HEK293 (cell line): ENCODE measurements around the gene C2orf76.
"Not testable (repeated sequence)": the region's sequence is repeated elsewhere in the genome, so short reads cannot be mapped to it uniquely, and the experiment has no call there.

Source experiments
- REPIN1 ChIP-seq: fragments of 450-650 bp; formaldehyde crosslinking; IDR thresholded peaks from 2 replicates; pipeline ENCODE4 v1.5.1; 2017; ENCODE audit warnings: missing biosample characterization, missing genetic modification characterization, low read depth
- YY1 ChIP-seq: fragments of 450-650 bp; formaldehyde crosslinking; IDR thresholded peaks from 2 replicates; pipeline ENCODE4 v1.5.1; 2018; ENCODE audit warnings: missing biosample characterization, missing genetic modification characterization
- ZBTB1 ChIP-seq: fragments of 450-650 bp; formaldehyde crosslinking; IDR thresholded peaks from 2 replicates; pipeline ENCODE4 v1.5.1; 2016; ENCODE audit warnings: missing biosample characterization, missing genetic modification characterization
- ZBTB48 ChIP-seq: fragments of 450-650 bp; formaldehyde crosslinking; IDR thresholded peaks from 2 replicates; pipeline ENCODE4 v1.5.1; 2016; ENCODE audit warnings: missing biosample characterization, missing genetic modification characterization
- ZNF133 ChIP-seq: fragments of 450-650 bp; formaldehyde crosslinking; IDR thresholded peaks from 2 replicates; pipeline ENCODE4 v1.5.1; 2016; ENCODE audit warnings: missing biosample characterization, missing genetic modification characterization
- ZNF16 ChIP-seq: fragments of 450-650 bp; formaldehyde crosslinking; IDR thresholded peaks from 2 replicates; pipeline ENCODE4 v1.5.1; 2016; ENCODE audit warnings: low read depth, missing biosample characterization, missing genetic modification characterization
- ZNF239 ChIP-seq: fragments of 450-650 bp; formaldehyde crosslinking; IDR thresholded peaks from 2 replicates; pipeline ENCODE4 v1.5.1; 2016; ENCODE audit warnings: missing biosample characterization, missing genetic modification characterization
- ZNF830 ChIP-seq: fragments of 450-650 bp; IDR thresholded peaks from 2 replicates; pipeline ENCODE4 v1.5.0; 2018; ENCODE audit warnings: missing biosample characterization, missing genetic modification characterization, low read depth, mild to moderate bottlenecking, moderate library complexity
- TF ChIP-seq, protein P1 (sequence below): fragments of 450-650 bp; formaldehyde crosslinking; IDR thresholded peaks from 2 replicates; pipeline ENCODE4 v1.5.1; 2016; ENCODE audit warnings: missing biosample characterization, missing genetic modification characterization

DNA sequence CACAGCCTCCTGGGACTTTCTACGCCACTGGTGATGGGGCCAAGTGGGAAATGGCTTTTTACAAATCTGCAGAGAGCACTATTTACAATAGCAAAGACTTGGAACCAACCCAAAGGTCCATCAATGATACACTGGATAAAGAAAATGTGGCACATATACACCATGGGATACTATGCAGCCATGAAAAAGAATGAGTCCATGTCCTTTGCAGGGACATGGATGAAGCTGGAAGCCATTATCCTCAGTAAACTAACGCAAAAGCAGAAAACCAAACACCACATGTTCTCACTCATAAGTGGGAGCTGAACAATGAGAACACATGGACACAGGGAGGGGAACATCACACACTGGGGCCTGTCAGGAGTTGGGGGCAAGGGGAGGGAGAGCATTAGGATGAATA is 88.2 kb downstream of the C2orf76 start:
- TF ChIP-seq, protein P1, sequence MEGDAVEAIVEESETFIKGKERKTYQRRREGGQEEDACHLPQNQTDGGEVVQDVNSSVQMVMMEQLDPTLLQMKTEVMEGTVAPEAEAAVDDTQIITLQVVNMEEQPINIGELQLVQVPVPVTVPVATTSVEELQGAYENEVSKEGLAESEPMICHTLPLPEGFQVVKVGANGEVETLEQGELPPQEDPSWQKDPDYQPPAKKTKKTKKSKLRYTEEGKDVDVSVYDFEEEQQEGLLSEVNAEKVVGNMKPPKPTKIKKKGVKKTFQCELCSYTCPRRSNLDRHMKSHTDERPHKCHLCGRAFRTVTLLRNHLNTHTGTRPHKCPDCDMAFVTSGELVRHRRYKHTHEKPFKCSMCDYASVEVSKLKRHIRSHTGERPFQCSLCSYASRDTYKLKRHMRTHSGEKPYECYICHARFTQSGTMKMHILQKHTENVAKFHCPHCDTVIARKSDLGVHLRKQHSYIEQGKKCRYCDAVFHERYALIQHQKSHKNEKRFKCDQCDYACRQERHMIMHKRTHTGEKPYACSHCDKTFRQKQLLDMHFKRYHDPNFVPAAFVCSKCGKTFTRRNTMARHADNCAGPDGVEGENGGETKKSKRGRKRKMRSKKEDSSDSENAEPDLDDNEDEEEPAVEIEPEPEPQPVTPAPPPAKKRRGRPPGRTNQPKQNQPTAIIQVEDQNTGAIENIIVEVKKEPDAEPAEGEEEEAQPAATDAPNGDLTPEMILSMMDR (tag by site-specific recombination) = not testable (repeated sequence)
- not testable (repeated sequence) for TF ChIP-seq ZNF239 (tag by site-specific recombination); YY1 (tag by site-specific recombination); ZBTB1; ZBTB48 (tag by site-specific recombination); ZNF830; ZNF16 (tag by site-specific recombination); ZNF133 (tag by site-specific recombination); REPIN1 (tag by site-specific recombination)
